ENCODE results near the gene AIF1. TPM values are rescaled to one million over a fixed set of nuclear protein-coding genes. Genes with fewer than 3 reads are reported as not detected.

AIF1 gene
- total RNA-seq (ENCODE audit: low replicate concordance), result not detected in 2 replicates

GRCh38 chr6:31614684-31615578 lies at the start of gene AIF1:
AIF1 (plus strand) TSS chr6:31615234; CDS start chr6:31615330, 96 bp downstream.

GRCh38 chr6:31572041-31572911 lies 42.8 kb upstream of the AIF1 start, which contains the start of gene LTA:
LTA (plus strand) TSS chr6:31572289; CDS start chr6:31572743, 454 bp downstream.

GRCh38 chr6:31575335-31575901 lies 39.6 kb upstream of the AIF1 start, which contains the start of gene TNF:
TNF (plus strand) TSS chr6:31575565; CDS start chr6:31575742, 177 bp downstream.

GRCh38 chr6:31582230-31582643 lies 32.8 kb upstream of the AIF1 start, which contains the start of gene LTB:
LTB (minus strand) TSS chr6:31582424; CDS start chr6:31582417, 7 bp downstream.

GRCh38 chr6:31586008-31586407 lies 29.0 kb upstream of the AIF1 start, which contains the start of gene LST1:
LST1 (plus strand) TSS chr6:31586277; CDS start chr6:31587300, 1,023 bp downstream.

GRCh38 chr6:31620586-31621319 lies 5.7 kb downstream of the AIF1 start, which contains the start of gene PRRC2A:
PRRC2A (plus strand) TSS chr6:31620715; CDS start chr6:31622790, 2,075 bp downstream.

GRCh38 chr6:31655349-31656237 lies 40.6 kb downstream of the AIF1 start, which contains the start of gene APOM:
APOM (plus strand) TSS chr6:31655894; CDS start chr6:31655967, 73 bp downstream.

GRCh38 chr6:31660381-31661261 lies 45.6 kb downstream of the AIF1 start, which contains the start of gene C6orf47:
C6orf47 (minus strand) TSS chr6:31660778; CDS start chr6:31659947, 831 bp downstream.

GRCh38 chr6:31664790-31665500 lies 49.9 kb downstream of the AIF1 start, which contains the start of gene GPANK1:
GPANK1 (minus strand) TSS chr6:31664997; CDS start chr6:31664478, 519 bp downstream.

GRCh38 chr6:31665501-31666336 lies 50.7 kb downstream of the AIF1 start, which contains the start of gene CSNK2B:
CSNK2B (plus strand) TSS chr6:31666080; CDS start chr6:31666832, 752 bp downstream.

Other genes starting within 250 kb of the AIF1 start
- 31.5 and 118 TPM in 2 replicates for gene MICA, start 211.6 kb upstream of the AIF1 start, total RNA-seq (ENCODE audit: low replicate concordance)
- gene MICB, start 117.1 kb upstream of the AIF1 start, total RNA-seq (ENCODE audit: low replicate concordance), result 5.5 and 8.8 TPM in 2 replicates
- gene MCCD1, start 86.3 kb upstream of the AIF1 start, total RNA-seq (ENCODE audit: low replicate concordance), result not detected in 2 replicates
- gene DDX39B, start 73.2 kb upstream of the AIF1 start, total RNA-seq (ENCODE audit: low replicate concordance), result 238 and 398 TPM in 2 replicates
- gene ATP6V1G2, start 68.6 kb upstream of the AIF1 start, total RNA-seq (ENCODE audit: low replicate concordance), result 2.6 and 6.0 TPM in 2 replicates
- 26.1 and 28.2 TPM in 2 replicates for gene NFKBIL1, start 67.6 kb upstream of the AIF1 start, total RNA-seq (ENCODE audit: low replicate concordance)
- gene LTA, start 42.9 kb upstream of the AIF1 start, total RNA-seq (ENCODE audit: low replicate concordance), result not detected in 2 replicates
- not detected in 2 replicates for gene TNF, start 39.7 kb upstream of the AIF1 start, total RNA-seq (ENCODE audit: low replicate concordance)
- not detected in 2 replicates for gene LTB, start 32.8 kb upstream of the AIF1 start, total RNA-seq (ENCODE audit: low replicate concordance)
- 0.30 TPM in 1 of 2 replicates, not detected in the other for gene LST1, start 29.0 kb upstream of the AIF1 start, total RNA-seq (ENCODE audit: low replicate concordance)
- not detected in 2 replicates for gene NCR3, start 22.2 kb upstream of the AIF1 start, total RNA-seq (ENCODE audit: low replicate concordance)
- gene PRRC2A, start 5.5 kb downstream of the AIF1 start, total RNA-seq (ENCODE audit: low replicate concordance), result 13.9 and 24.8 TPM in 2 replicates
- gene BAG6, start 37.4 kb downstream of the AIF1 start, total RNA-seq (ENCODE audit: low replicate concordance), result 54.9 and 100 TPM in 2 replicates
- 0.70 and 1.5 TPM in 2 replicates for gene APOM, start 40.7 kb downstream of the AIF1 start, total RNA-seq (ENCODE audit: low replicate concordance)
- 16.6 and 18.2 TPM in 2 replicates for gene C6orf47, start 45.5 kb downstream of the AIF1 start, total RNA-seq (ENCODE audit: low replicate concordance)
- gene GPANK1, start 49.8 kb downstream of the AIF1 start, total RNA-seq (ENCODE audit: low replicate concordance), result 6.1 and 13.6 TPM in 2 replicates
- gene CSNK2B, start 50.8 kb downstream of the AIF1 start, total RNA-seq (ENCODE audit: low replicate concordance), result 71.1 and 94.1 TPM in 2 replicates
- gene LY6G5B, start 54.7 kb downstream of the AIF1 start, total RNA-seq (ENCODE audit: low replicate concordance), result 2.2 and 4.0 TPM in 2 replicates
- 0.15 TPM in 1 of 2 replicates, not detected in the other for gene LY6G5C, start 65.8 kb downstream of the AIF1 start, total RNA-seq (ENCODE audit: low replicate concordance)
- 51.3 and 104 TPM in 2 replicates for gene ABHD16A, start 88.1 kb downstream of the AIF1 start, total RNA-seq (ENCODE audit: low replicate concordance)
- gene LY6G6F, start 91.6 kb downstream of the AIF1 start, total RNA-seq (ENCODE audit: low replicate concordance), result not detected in 2 replicates
- gene LY6G6D, start 100.1 kb downstream of the AIF1 start, total RNA-seq (ENCODE audit: low replicate concordance), result not detected in 2 replicates
- not detected in 2 replicates for gene LY6G6C, start 106.5 kb downstream of the AIF1 start, total RNA-seq (ENCODE audit: low replicate concordance)
- gene MPIG6B, start 108.1 kb downstream of the AIF1 start, total RNA-seq (ENCODE audit: low replicate concordance), result not detected in 2 replicates
- 108 and 116 TPM in 2 replicates for gene DDAH2, start 114.1 kb downstream of the AIF1 start, total RNA-seq (ENCODE audit: low replicate concordance)
- gene CLIC1, start 121.3 kb downstream of the AIF1 start, total RNA-seq (ENCODE audit: low replicate concordance), result 395 and 679 TPM in 2 replicates
- gene MSH5, start 124.8 kb downstream of the AIF1 start, total RNA-seq (ENCODE audit: low replicate concordance), result 2.5 and 4.0 TPM in 2 replicates
- 0.53 and 0.70 TPM in 2 replicates for gene SAPCD1, start 147.4 kb downstream of the AIF1 start, total RNA-seq (ENCODE audit: low replicate concordance)
- gene VWA7, start 162.1 kb downstream of the AIF1 start, total RNA-seq (ENCODE audit: low replicate concordance), result 0.15 and 0.23 TPM in 2 replicates
- gene VARS1, start 180.5 kb downstream of the AIF1 start, total RNA-seq (ENCODE audit: low replicate concordance), result 37.9 and 59.7 TPM in 2 replicates
- gene LSM2, start 191.7 kb downstream of the AIF1 start, total RNA-seq (ENCODE audit: low replicate concordance), result 24.6 and 27.8 TPM in 2 replicates
- gene HSPA1L, start 200.0 kb downstream of the AIF1 start, total RNA-seq (ENCODE audit: low replicate concordance), result 0.98 and 4.1 TPM in 2 replicates
- 47.1 and 396 TPM in 2 replicates for gene HSPA1A, start 200.3 kb downstream of the AIF1 start, total RNA-seq (ENCODE audit: low replicate concordance)
- gene HSPA1B, start 212.5 kb downstream of the AIF1 start, total RNA-seq (ENCODE audit: low replicate concordance), result 66.7 and 494 TPM in 2 replicates
- 54.9 and 72.8 TPM in 2 replicates for gene NEU1, start 247.6 kb downstream of the AIF1 start, total RNA-seq (ENCODE audit: low replicate concordance)

Measured in smooth muscle cell of the coronary artery (primary cell).